ENCODE measurements around the gene ZNF619. TPM values are rescaled to one million over a fixed set of nuclear protein-coding genes. Genes with fewer than 3 reads are reported as not detected.

The ZNF619 gene
- total and polyA plus RNA-seq, 4 donors, result 0.50 to 7.1 (median 3.3) TPM

- Histone ChIP-seq H3K27ac (ENCODE audit: low read depth in 1 of 2, low read length in 2 of 2) (no peak overlapping the region), H3K4me1 (ENCODE audit: control insufficient read depth in 1 of 2, insufficient read depth in 2 of 2, low read length in 2 of 2) (no peaks in the 10 kb centered on the region), H3K36me3 (ENCODE audit: control insufficient read depth in 1 of 2, insufficient read depth in 2 of 2, low read length in 1 of 2) (peaks cover 11 to 20% of the 10 kb centered on the region in 2 donors), H3K4me3 (ENCODE audit: low read length in 2 of 2) (no peak overlapping the region), H3K9me3 (ENCODE audit: control insufficient read depth, low read length) (peaks cover 8% of the 10 kb centered on the region), H3K27me3 (ENCODE audit: control insufficient read depth in 1 of 2, insufficient read depth in 2 of 2, low read length in 1 of 2) (no peaks in the 10 kb centered on the region)
- 98 to 99% methylated on average over 3 of the region's 3 CpGs for WGBS, 2 donors
- ATAC-seq (ENCODE audit: low FRiP score) (no peak), DNase-seq (no peak)
- intact Hi-C loops (cut with DNase I), result no loop called here
Measured at GRCh38 chr3:40487172-40487571, 10.2 kb downstream of the ZNF619 start.

GRCh38 chr3:40490916-40491315, 14.0 kb downstream of the ZNF619 start:
- Histone ChIP-seq H3K27me3 (ENCODE audit: control insufficient read depth in 1 of 2, insufficient read depth in 2 of 2, low read length in 1 of 2) (no peaks in the 10 kb centered on the region), H3K4me1 (ENCODE audit: control insufficient read depth in 1 of 2, insufficient read depth in 2 of 2, low read length in 2 of 2) (no peaks in the 10 kb centered on the region), H3K36me3 (ENCODE audit: control insufficient read depth in 1 of 2, insufficient read depth in 2 of 2, low read length in 1 of 2) (peaks cover 10 to 12% of the 10 kb centered on the region in 2 donors), H3K4me3 (ENCODE audit: low read length in 2 of 2) (no peak overlapping the region), H3K9me3 (ENCODE audit: control insufficient read depth, low read length) (peaks cover 8% of the 10 kb centered on the region), H3K27ac (ENCODE audit: low read depth in 1 of 2, low read length in 2 of 2) (no peak overlapping the region)
- intact Hi-C loops (cut with DNase I), result no loop called here
- no peak for DNase-seq
- WGBS, 2 donors, result 78% methylated on average over 5 of the region's 5 CpGs
- no peak for ATAC-seq (ENCODE audit: low FRiP score)

GRCh38 chr3:40494698-40495097, 17.8 kb downstream of the ZNF619 start:
- no peak overlapping the region for H3K27ac ChIP-seq (ENCODE audit: low read depth in 1 of 2, low read length in 2 of 2)
- DNase-seq (no peak), ATAC-seq (ENCODE audit: low FRiP score) (no peak)
- no peak overlapping the region for H3K4me3 ChIP-seq (ENCODE audit: low read length in 2 of 2)
- H3K9me3 ChIP-seq (ENCODE audit: control insufficient read depth, low read length), result no peaks in the 10 kb centered on the region
- 24 to 37% methylated on average over 2 of the region's 2 CpGs for WGBS, 2 donors
- intact Hi-C loops (cut with DNase I), result no loop called here
- no peaks in the 10 kb centered on the region for H3K36me3 ChIP-seq (ENCODE audit: control insufficient read depth in 1 of 2, insufficient read depth in 2 of 2, low read length in 1 of 2)
- no peaks in the 10 kb centered on the region for H3K4me1 ChIP-seq (ENCODE audit: control insufficient read depth in 1 of 2, insufficient read depth in 2 of 2, low read length in 2 of 2)
- H3K27me3 ChIP-seq (ENCODE audit: control insufficient read depth in 1 of 2, insufficient read depth in 2 of 2, low read length in 1 of 2), result no peaks in the 10 kb centered on the region

GRCh38 chr3:40497288-40497687, 20.4 kb downstream of the ZNF619 start:
- Histone ChIP-seq H3K27me3 (ENCODE audit: control insufficient read depth in 1 of 2, insufficient read depth in 2 of 2, low read length in 1 of 2) (no peaks in the 10 kb centered on the region), H3K4me1 (ENCODE audit: control insufficient read depth in 1 of 2, insufficient read depth in 2 of 2, low read length in 2 of 2) (no peaks in the 10 kb centered on the region), H3K4me3 (ENCODE audit: low read length in 2 of 2) (no peak overlapping the region), H3K27ac (ENCODE audit: low read depth in 1 of 2, low read length in 2 of 2) (no peak overlapping the region), H3K9me3 (ENCODE audit: control insufficient read depth, low read length) (no peaks in the 10 kb centered on the region), H3K36me3 (ENCODE audit: control insufficient read depth in 1 of 2, insufficient read depth in 2 of 2, low read length in 1 of 2) (no peaks in the 10 kb centered on the region)
- intact Hi-C loops (cut with DNase I), result no loop called here
- ATAC-seq (ENCODE audit: low FRiP score) (no peak), DNase-seq (no peak)
- 96% methylated on average over 2 of the region's 2 CpGs for whole genome bisulfite sequencing, 2 donors

- ATAC-seq (ENCODE audit: low FRiP score) (no peak), DNase-seq (no peak)
- WGBS, 2 donors, result 90 to 92% methylated on average over 1 of the region's 1 CpG
- Histone ChIP-seq H3K4me3 (ENCODE audit: low read length in 2 of 2) (no peak overlapping the region), H3K27ac (ENCODE audit: low read depth in 1 of 2, low read length in 2 of 2) (no peak overlapping the region), H3K4me1 (ENCODE audit: control insufficient read depth in 1 of 2, insufficient read depth in 2 of 2, low read length in 2 of 2) (no peaks in the 10 kb centered on the region), H3K9me3 (ENCODE audit: control insufficient read depth, low read length) (no peaks in the 10 kb centered on the region), H3K36me3 (ENCODE audit: control insufficient read depth in 1 of 2, insufficient read depth in 2 of 2, low read length in 1 of 2) (no peaks in the 10 kb centered on the region), H3K27me3 (ENCODE audit: control insufficient read depth in 1 of 2, insufficient read depth in 2 of 2, low read length in 1 of 2) (no peaks in the 10 kb centered on the region)
- intact Hi-C loops (cut with DNase I), result no loop called here
Measured at GRCh38 chr3:40499952-40500351, 23.0 kb downstream of the ZNF619 start.

GRCh38 chr3:40502034-40502433, 25.1 kb downstream of the ZNF619 start:
- no peak overlapping the region for H3K4me3 ChIP-seq (ENCODE audit: low read length in 2 of 2)
- no peak for ATAC-seq (ENCODE audit: low FRiP score)
- H3K4me1 ChIP-seq (ENCODE audit: control insufficient read depth in 1 of 2, insufficient read depth in 2 of 2, low read length in 2 of 2), result peaks cover 0 to 1% of the 10 kb centered on the region in 2 donors
- no peak overlapping the region for H3K27ac ChIP-seq (ENCODE audit: low read depth in 1 of 2, low read length in 2 of 2)
- intact Hi-C loops (cut with DNase I), result no loop called here
- no peaks in the 10 kb centered on the region for H3K27me3 ChIP-seq (ENCODE audit: control insufficient read depth in 1 of 2, insufficient read depth in 2 of 2, low read length in 1 of 2)
- H3K36me3 ChIP-seq (ENCODE audit: control insufficient read depth in 1 of 2, insufficient read depth in 2 of 2, low read length in 1 of 2), result no peaks in the 10 kb centered on the region
- WGBS, 2 donors, result 86 to 91% methylated on average over 2 of the region's 2 CpGs
- no peak for DNase-seq
- no peaks in the 10 kb centered on the region for H3K9me3 ChIP-seq (ENCODE audit: control insufficient read depth, low read length)

- WGBS, 2 donors, result 30 to 35% methylated on average over 5 of the region's 5 CpGs
- H3K4me3 ChIP-seq (ENCODE audit: low read length in 2 of 2), result no peak overlapping the region
- intact Hi-C loops (cut with DNase I), result loop anchor here in 1 of 2 donors (5.0 kb wide), 1 partner anchor 53 kb away; no protein-coding TSS in a partner anchor
- no peak overlapping the region for H3K27ac ChIP-seq (ENCODE audit: low read depth in 1 of 2, low read length in 2 of 2)
- H3K36me3 ChIP-seq (ENCODE audit: control insufficient read depth in 1 of 2, insufficient read depth in 2 of 2, low read length in 1 of 2), result no peaks in the 10 kb centered on the region
- H3K4me1 ChIP-seq (ENCODE audit: control insufficient read depth in 1 of 2, insufficient read depth in 2 of 2, low read length in 2 of 2), result peaks cover 0 to 1% of the 10 kb centered on the region in 2 donors
- DNase-seq (peak in 1 of 2 donors; percentile 57), ATAC-seq (ENCODE audit: low FRiP score) (peak; percentile 71)
- H3K9me3 ChIP-seq (ENCODE audit: control insufficient read depth, low read length), result no peaks in the 10 kb centered on the region
- H3K27me3 ChIP-seq (ENCODE audit: control insufficient read depth in 1 of 2, insufficient read depth in 2 of 2, low read length in 1 of 2), result no peaks in the 10 kb centered on the region
Measured at GRCh38 chr3:40504636-40505430, 27.9 kb downstream of the ZNF619 start.

- intact Hi-C loops (cut with DNase I), result loop anchor here in 1 of 2 donors (5.0 kb wide), 1 partner anchor 54 kb away; no protein-coding TSS in a partner anchor
- peak; percentile 80 to 92 for DNase-seq
- WGBS, 2 donors, result 4% methylated on average over 44 of the region's 44 CpGs
- Histone ChIP-seq H3K27ac (ENCODE audit: low read depth in 1 of 2, low read length in 2 of 2) (peak within 1 kb of the TSS in 1 of 2 donors; percentile 90), H3K9me3 (ENCODE audit: control insufficient read depth, low read length) (no peaks in the 10 kb centered on the region), H3K4me3 (ENCODE audit: low read length in 2 of 2) (peak within 1 kb of the TSS; percentile 50 to 85), H3K4me1 (ENCODE audit: control insufficient read depth in 1 of 2, insufficient read depth in 2 of 2, low read length in 2 of 2) (peaks cover 0 to 1% of the 10 kb centered on the region in 2 donors), H3K27me3 (ENCODE audit: control insufficient read depth in 1 of 2, insufficient read depth in 2 of 2, low read length in 1 of 2) (no peaks in the 10 kb centered on the region), H3K36me3 (ENCODE audit: control insufficient read depth in 1 of 2, insufficient read depth in 2 of 2, low read length in 1 of 2) (no peaks in the 10 kb centered on the region)
- ATAC-seq (ENCODE audit: low FRiP score), result peak; percentile 90
Measured at GRCh38 chr3:40505599-40506462, 28.9 kb downstream of the ZNF619 start, which contains the start of gene ZNF620. Gene ZNF620, plus strand, starts transcription at chr3:40506039. Its CDS starts 314 bp downstream, at chr3:40506353.

All from aorta (tissue), 5 donors.